Measurements from ENCODE around the gene SFMBT1. TPM values are rescaled to one million over a fixed set of nuclear protein-coding genes. Genes with fewer than 3 reads are reported as not detected.

The SFMBT1 gene
- polyA plus RNA-seq, 3 donors = 0.61 to 2.7 (median 0.91) TPM

DNA sequence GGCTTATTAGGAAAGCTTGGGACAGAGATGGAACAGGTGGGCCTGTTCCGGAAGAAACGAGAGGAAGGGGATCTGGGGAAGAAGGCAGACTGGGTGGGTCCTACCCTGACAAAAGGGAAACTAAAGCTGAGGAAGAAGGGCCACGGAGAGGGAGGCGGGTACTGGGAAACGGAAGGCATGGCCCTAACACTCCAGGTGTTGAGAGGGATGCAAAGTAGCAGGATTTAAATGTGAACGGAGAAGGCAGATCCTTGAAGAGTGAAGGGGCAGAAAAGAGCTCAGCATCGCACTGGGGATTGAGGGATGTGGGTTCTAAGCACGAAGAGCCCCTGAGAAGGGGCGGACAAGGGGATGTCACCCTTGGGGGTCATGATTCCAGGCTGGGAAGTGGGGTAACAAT is 149.3 kb downstream of the SFMBT1 start:
- 2% methylated on average over 9 of the region's 9 CpGs for WGBS (ENCODE audit: insufficient coverage)
- peak overlapping the region in 1 of 2 donors; percentile 74 for H3K27ac ChIP-seq (ENCODE audit: low read depth in 1 of 2, low read length in 2 of 2)
- peaks cover 59% of the 10 kb centered on the region for H3K4me1 Mint-ChIP-seq
- intact Hi-C loops (cut with micrococcal nuclease) = loop anchor here in 1 of 2 donors (10.0 kb wide), 1 partner anchor 358 kb away; the partner anchor contains the start of gene TKT
- no peaks in the 10 kb centered on the region for H3K9me3 ChIP-seq (replicated peaks in 1 of 2; ENCODE audit: control insufficient read depth in 1 of 2, insufficient read depth in 1 of 2, low read length in 2 of 2)
- TF ChIP-seq CTCF (IDR thresholded peaks at IDR 0.05) = no peak
- H3K4me3 Mint-ChIP-seq = peak overlapping the region; percentile 95 to 97
- H4K20me1 ChIP-seq (ENCODE audit: insufficient read depth, low read length) = peaks cover 9% of the 10 kb centered on the region
- peaks cover 15 to 23% of the 10 kb centered on the region in 2 donors for H3K36me3 Mint-ChIP-seq
- peak overlapping the region; percentile 83 for H3K9ac ChIP-seq (ENCODE audit: insufficient read depth, low read length, poor library complexity, severe bottlenecking)
- H3K27ac Mint-ChIP-seq = peak overlapping the region; percentile 78 to 93 (median 85)
- H3K9me3 Mint-ChIP-seq = peaks cover 0 to 2% (median 0%) of the 10 kb centered on the region in 7 donors
- H3K79me2 ChIP-seq (ENCODE audit: insufficient read depth, low read length) = peaks cover 50% of the 10 kb centered on the region
- H3K4me3 ChIP-seq (replicated peaks in 1 of 3; ENCODE audit: low read depth in 2 of 3, low read length in 3 of 3) = peak overlapping the region; percentile 72 to 91 (median 81)
- H3K36me3 ChIP-seq (replicated peaks in 1 of 2; ENCODE audit: control insufficient read depth in 1 of 2, insufficient read depth in 2 of 2, low read length in 2 of 2) = no peaks in the 10 kb centered on the region
- no peak for DNase-seq
- H3K27me3 ChIP-seq (ENCODE audit: control insufficient read depth in 2 of 2, insufficient read depth in 2 of 2, low read length in 2 of 2) = no peaks in the 10 kb centered on the region
- peak overlapping the region; percentile 84 for H2AFZ ChIP-seq (ENCODE audit: insufficient read depth, low read depth, low read length, poor library complexity, severe bottlenecking)
- H3K4me1 ChIP-seq (ENCODE audit: control insufficient read depth in 1 of 2, insufficient read depth in 2 of 2, low read length in 2 of 2) = peaks cover 53 to 65% of the 10 kb centered on the region in 2 donors
- H3K4me2 ChIP-seq (replicated peaks; ENCODE audit: extremely low read depth, low read length, poor library complexity, severe bottlenecking) = peak overlapping the region; percentile 98
- H3K27me3 Mint-ChIP-seq (ENCODE audit: low read depth in 3 of 3) = peaks cover 0 to 5% (median 1%) of the 10 kb centered on the region in 3 donors

- no peaks in the 10 kb centered on the region for H3K9me3 ChIP-seq (replicated peaks in 1 of 2; ENCODE audit: control insufficient read depth in 1 of 2, insufficient read depth in 1 of 2, low read length in 2 of 2)
- no peak for TF ChIP-seq CTCF (IDR thresholded peaks at IDR 0.05)
- H3K79me2 ChIP-seq (ENCODE audit: insufficient read depth, low read length) = peaks cover 53% of the 10 kb centered on the region
- Mint-ChIP-seq H3K36me3 (peaks cover 15 to 23% of the 10 kb centered on the region in 2 donors), H3K9me3 (peaks cover 0 to 2% (median 0%) of the 10 kb centered on the region in 7 donors), H3K27ac (peak overlapping the region; percentile 7 to 93 (median 85)), H3K4me1 (peaks cover 64% of the 10 kb centered on the region), H3K4me3 (peak overlapping the region; percentile 95 to 97), H3K27me3 (ENCODE audit: low read depth in 3 of 3) (peaks cover 0 to 5% (median 1%) of the 10 kb centered on the region in 3 donors)
- no peaks in the 10 kb centered on the region for H3K27me3 ChIP-seq (ENCODE audit: control insufficient read depth in 2 of 2, insufficient read depth in 2 of 2, low read length in 2 of 2)
- H3K4me1 ChIP-seq (ENCODE audit: control insufficient read depth in 1 of 2, insufficient read depth in 2 of 2, low read length in 2 of 2) = peaks cover 58 to 70% of the 10 kb centered on the region in 2 donors
- peak overlapping the region; percentile 72 to 91 (median 81) for H3K4me3 ChIP-seq (replicated peaks in 1 of 3; ENCODE audit: low read depth in 2 of 3, low read length in 3 of 3)
- H3K27ac ChIP-seq (ENCODE audit: low read depth in 1 of 2, low read length in 2 of 2) = peak overlapping the region in 1 of 2 donors; percentile 37
- no peak for DNase-seq
- H3K4me2 ChIP-seq (replicated peaks; ENCODE audit: extremely low read depth, low read length, poor library complexity, severe bottlenecking) = peak overlapping the region; percentile 98
- WGBS (ENCODE audit: insufficient coverage) = no CpG with 5 or more reads among the region's 3 CpGs
- H3K9ac ChIP-seq (ENCODE audit: insufficient read depth, low read length, poor library complexity, severe bottlenecking) = peak overlapping the region; percentile 83
- intact Hi-C loops (cut with micrococcal nuclease) = loop anchor here in 1 of 2 donors (10.0 kb wide), 1 partner anchor 359 kb away; the partner anchor contains the start of gene TKT
- peak overlapping the region; percentile 84 for H2AFZ ChIP-seq (ENCODE audit: insufficient read depth, low read depth, low read length, poor library complexity, severe bottlenecking)
- peaks cover 12% of the 10 kb centered on the region for H4K20me1 ChIP-seq (ENCODE audit: insufficient read depth, low read length)
- no peaks in the 10 kb centered on the region for H3K36me3 ChIP-seq (replicated peaks in 1 of 2; ENCODE audit: control insufficient read depth in 1 of 2, insufficient read depth in 2 of 2, low read length in 2 of 2)
Measured at GRCh38 chr3:52896151-52896550, 149.7 kb downstream of the SFMBT1 start.
